IPS-11a (cell line): ENCODE measurements around the gene GBX1.

Experiments
- H3K4me3 ChIP-seq: one replicate; pipeline ENCODE4 v1.5.1; 2013; ENCODE audit warnings: low read depth, low read length, control low read depth

GBX1 gene

GRCh38 chr7:151116603-151117440 lies 50.7 kb downstream of the GBX1 start:
- no peak overlapping the region for H3K4me3 ChIP-seq

DNA sequence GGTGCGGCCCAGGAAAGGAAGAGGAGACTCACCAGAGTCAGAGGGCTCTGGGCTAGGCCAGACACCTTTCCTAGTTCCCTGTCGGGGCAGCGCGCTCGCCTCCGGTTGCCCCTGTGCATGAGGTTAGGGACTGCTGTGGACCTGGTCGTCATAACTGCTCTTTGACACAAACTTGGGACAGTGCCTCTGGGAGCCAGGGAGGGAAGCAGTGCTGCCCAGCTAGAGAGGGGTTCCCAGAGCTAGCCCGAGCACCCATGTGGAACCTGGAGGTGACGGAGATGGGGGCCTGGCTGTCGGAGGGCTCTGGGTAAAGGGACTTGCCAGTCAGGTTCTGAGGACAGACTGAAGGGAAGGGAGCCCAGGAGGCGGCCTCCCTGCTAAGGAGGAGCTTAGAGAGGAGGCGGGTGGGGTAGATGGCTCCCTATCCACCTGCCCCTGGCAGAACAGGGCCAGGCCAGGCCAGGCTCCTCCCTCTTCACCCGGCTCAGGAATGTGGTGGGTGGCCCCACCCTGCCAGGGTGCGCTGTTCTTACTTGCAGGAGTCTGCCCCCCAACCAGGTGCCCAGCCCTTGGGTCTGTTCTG lies 51.6 kb downstream of the GBX1 start:
- H3K4me3 ChIP-seq = peak overlapping the region; percentile 24

GRCh38 chr7:151115121-151115835 lies 52.2 kb downstream of the GBX1 start:
- H3K4me3 ChIP-seq = peak overlapping the region; percentile 24

DNA sequence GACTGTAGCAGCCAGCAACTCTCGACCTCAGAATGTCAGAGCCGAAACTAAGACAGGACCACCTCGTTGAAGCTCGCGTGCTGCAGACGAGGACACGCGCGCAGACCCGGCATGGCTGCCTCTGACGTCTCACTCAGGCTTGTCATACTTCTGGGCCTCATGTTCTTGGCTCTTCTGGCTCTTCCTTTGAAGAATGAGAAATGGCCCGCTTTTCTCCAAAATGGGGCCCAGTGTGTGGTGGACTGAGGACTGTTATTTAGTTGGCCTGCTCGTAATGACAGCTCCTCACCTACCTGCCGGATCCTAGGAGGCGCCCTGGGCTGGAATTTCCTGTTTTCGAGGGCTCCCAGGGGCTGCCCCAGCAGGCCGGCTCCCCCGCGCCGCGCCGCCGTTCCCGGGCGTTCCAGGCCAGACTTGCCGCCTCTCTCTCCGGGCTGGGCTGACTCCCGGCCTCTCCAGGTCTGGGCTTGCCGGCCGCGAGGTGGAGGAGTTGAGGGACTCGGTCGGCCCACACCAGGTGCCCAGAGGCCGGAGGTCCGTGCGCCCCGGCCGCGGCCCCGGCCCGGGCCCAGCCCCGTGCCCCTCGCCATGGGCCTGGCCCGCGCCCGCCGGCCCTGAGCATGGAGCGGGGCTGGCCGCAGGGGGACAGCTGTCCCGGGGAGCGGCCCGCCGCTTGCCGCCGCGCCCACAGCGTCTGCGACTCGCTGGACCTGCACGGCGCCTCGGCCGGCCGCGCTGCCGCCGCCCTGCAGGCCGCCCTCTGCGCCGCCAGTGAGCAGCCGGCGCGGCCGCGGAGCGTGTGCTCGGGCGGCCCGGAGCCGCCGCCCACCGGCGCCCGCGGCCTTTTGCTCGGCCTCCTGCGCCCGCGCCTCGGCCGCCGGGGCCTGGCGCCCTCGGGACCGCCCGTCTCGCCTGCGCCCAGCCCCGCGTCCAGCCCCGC lies 53.1 kb downstream of the GBX1 start:
- peak overlapping the region; percentile 18 for H3K4me3 ChIP-seq

- H3K4me3 ChIP-seq = no peak overlapping the region
Observed at GRCh38 chr7:151113344-151114150, 53.9 kb downstream of the GBX1 start.

GRCh38 chr7:151110941-151111645 lies 56.4 kb downstream of the GBX1 start:
- H3K4me3 ChIP-seq = no peak overlapping the region

- H3K4me3 ChIP-seq = no peak overlapping the region
Observed at GRCh38 chr7:151110236-151110940, 57.1 kb downstream of the GBX1 start.

GRCh38 chr7:151109094-151110048 lies 58.1 kb downstream of the GBX1 start:
- H3K4me3 ChIP-seq = no peak overlapping the region

- H3K4me3 ChIP-seq = no peak overlapping the region
Observed at GRCh38 chr7:151107882-151108281, 59.6 kb downstream of the GBX1 start.

GRCh38 chr7:151104411-151105235 lies 62.9 kb downstream of the GBX1 start:
- H3K4me3 ChIP-seq = no peak overlapping the region

DNA sequence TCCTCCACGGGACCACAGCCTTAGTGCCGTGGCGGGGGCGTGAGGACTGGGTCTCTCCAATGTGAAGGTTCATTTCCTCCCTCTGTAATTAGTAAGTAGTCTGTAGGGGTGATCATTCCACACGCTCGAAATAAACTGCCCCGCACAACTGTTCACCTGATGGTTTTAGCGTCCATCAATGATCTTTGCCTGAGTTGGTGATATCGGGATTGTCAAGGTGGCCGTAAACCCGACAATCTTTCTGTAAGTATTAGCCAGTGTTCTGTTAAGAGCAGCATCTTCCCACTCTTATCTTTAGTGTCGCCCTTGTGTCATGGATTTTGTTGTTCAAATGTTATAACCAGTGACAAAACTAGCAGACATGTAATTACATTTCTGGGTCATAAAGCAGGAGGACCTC lies 63.5 kb downstream of the GBX1 start:
- no peak overlapping the region for H3K4me3 ChIP-seq

DNA sequence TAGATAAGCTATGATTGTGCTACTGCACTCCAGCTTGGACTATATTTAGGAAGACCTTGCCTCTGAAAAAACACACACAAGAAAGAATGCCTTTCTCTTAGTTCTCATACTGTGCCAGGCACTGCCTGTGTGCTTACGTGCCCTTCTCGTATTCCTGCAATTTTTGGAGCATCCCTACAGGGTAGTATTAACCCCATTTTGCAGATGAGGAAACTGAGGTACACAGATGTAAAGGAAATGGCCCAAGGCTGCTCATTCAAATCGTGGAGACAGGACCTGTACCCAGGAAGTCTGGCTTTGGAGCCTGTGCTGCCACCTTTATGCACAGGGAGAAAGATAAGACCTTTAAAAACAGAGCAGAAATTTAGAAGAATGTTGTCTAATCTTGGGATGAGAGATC lies 64.5 kb downstream of the GBX1 start:
- no peak overlapping the region for H3K4me3 ChIP-seq

DNA sequence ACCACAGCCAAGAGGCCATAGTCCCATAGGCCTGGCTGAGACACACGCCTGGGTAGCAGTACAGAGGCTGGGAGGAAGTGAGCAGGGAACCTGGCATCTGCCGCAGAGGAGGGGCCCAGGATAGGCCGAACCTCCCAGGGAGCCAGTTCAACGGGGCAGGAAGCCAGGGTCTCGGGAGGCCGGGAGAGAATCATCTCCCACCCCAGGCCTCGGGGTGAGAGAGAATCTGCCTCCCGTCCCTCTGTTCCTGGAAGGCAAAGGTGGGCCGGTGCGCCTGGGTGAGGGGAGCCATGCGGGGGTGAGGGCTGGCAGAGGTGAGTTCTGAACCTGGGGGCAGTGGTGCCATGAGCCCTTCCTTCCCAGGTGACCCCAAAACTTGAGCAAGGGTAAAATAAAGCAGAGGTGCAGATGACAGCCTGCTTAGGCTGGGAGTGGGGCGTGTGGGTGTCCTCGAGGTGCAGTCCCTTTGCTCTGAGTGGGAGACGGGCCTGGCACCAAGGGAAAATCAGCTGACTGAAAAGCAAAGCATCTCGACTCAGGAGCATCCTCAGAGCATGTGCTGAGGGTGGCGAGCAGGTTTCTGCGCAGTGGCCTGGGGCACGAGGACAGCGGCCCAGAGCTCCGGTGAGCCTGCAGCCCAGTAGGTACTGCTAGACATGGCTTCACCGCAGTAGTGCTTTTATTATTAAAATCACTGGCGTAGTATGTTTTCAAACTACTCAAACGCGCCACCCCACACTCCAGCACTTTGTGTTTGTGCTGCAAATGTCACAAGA lies 65.7 kb downstream of the GBX1 start:
- H3K4me3 ChIP-seq = no peak overlapping the region

GRCh38 chr7:151100921-151101320 lies 66.6 kb downstream of the GBX1 start:
- no peak overlapping the region for H3K4me3 ChIP-seq

DNA sequence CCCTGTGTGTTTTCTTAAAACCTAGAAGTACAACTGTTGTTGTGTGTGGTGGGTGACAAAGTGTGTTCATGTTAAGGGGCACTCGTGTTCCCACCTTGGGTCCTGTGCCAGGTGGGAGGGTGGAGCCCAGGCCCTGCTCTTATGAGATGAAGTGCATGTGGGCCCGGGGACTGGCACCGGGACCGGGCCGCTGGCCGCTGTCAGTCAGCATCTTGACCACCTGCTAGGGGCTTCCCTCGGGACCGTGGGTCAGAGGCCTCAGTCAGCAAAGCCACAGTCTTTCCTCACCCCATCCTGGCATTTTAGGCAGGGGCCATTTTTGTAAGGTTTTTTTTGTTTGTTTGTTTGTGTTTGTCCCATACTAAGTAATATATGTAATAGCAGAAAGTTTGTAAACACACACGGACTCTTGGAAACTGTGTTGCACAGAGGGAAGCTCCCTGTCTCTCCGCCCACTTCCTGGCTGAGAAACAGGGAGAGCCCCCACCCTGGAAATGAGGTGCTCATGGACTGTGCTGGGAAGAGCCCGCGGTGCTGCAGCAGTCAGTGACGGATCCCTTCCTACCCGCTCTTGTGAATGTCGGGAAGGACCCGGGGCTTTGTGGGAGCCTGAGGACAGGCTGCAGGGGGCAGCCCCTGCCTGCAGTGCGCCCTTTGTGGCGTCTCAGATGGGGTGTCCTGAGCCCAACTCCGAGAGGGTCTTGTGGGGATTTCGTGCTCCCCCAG lies 67.8 kb downstream of the GBX1 start:
- H3K4me3 ChIP-seq = no peak overlapping the region
